K562 (cell line): ENCODE measurements around the gene TSPOAP1. TPM values are rescaled to one million over a fixed set of nuclear protein-coding genes. Genes with fewer than 3 reads are reported as not detected.

Experiments
- ARHGAP35 ChIP-seq: fragments of 450-650 bp; IDR thresholded peaks from 2 replicates; pipeline ENCODE4 v1.6.1; 2018; ENCODE audit not compliant: partially characterized antibody
- CHD1 ChIP-seq: fragments of 200-600 bp; sonication (generic); IDR thresholded peaks from one replicate; pipeline ENCODE4 v1.6.1; 2012; ENCODE audit warnings: mild to moderate bottlenecking, moderate library complexity, low read length, inconsistent platforms
- ETS2 ChIP-seq: IDR thresholded peaks from 2 replicates; pipeline ENCODE4 v1.6.1; 2016; ENCODE audit warnings: borderline replicate concordance, missing genetic modification characterization, mild to moderate bottlenecking, moderate library complexity, missing compliant biosample characterization; ENCODE audit not compliant: poor library complexity, severe bottlenecking
- HEY1 ChIP-seq: fragments of 250-450 bp; sonication (Bioruptor Pico); IDR thresholded peaks from 2 replicates; pipeline ENCODE4 v1.5.0; 2020; ENCODE audit warnings: mild to moderate bottlenecking, moderate library complexity, borderline replicate concordance
- HLTF ChIP-seq: fragments of 450-650 bp; IDR thresholded peaks from 2 replicates; pipeline ENCODE4 v1.6.1; 2016
- HSF4 ChIP-seq: fragments of 250-450 bp; sonication (Bioruptor Pico); IDR thresholded peaks from 2 replicates; pipeline ENCODE4 v2.1.2; 2022; ENCODE audit warnings: mild to moderate bottlenecking, moderate library complexity, borderline replicate concordance
- JUN ChIP-seq, 2 experiments: sonication (generic) in 1 of 2; formaldehyde crosslinking in 1 of 2; IDR thresholded peaks; 2 replicates each; pipeline versions ENCODE4 v1.6.1 to v1.8.0; 2012 to 2022; ENCODE audit warnings: borderline replicate concordance in 2 of 2, mild to moderate bottlenecking in 2 of 2, improper control_type of control experiment in 1 of 2, low read depth in 1 of 2, low read length in 1 of 2, missing genetic modification reagents in 1 of 2
- KAT2B ChIP-seq: IDR thresholded peaks from one replicate; pipeline ENCODE4 v1.6.1; 2012; ENCODE audit warnings: low read depth, mild to moderate bottlenecking, control low read depth, inconsistent platforms, low read length, moderate library complexity
- MEF2A ChIP-seq: IDR thresholded peaks from 2 replicates; pipeline ENCODE4 v1.6.1; 2011; ENCODE audit warnings: low read depth, mild to moderate bottlenecking, low read length, moderate library complexity; ENCODE audit not compliant: control insufficient read depth
- NFIX ChIP-seq: fragments of 250-450 bp; sonication (Bioruptor Pico); IDR thresholded peaks from 2 replicates; pipeline ENCODE4 v1.4.0; 2020; ENCODE audit warnings: low read depth, mild to moderate bottlenecking, moderate library complexity
- NRF1 ChIP-seq, 2 experiments: fragments of 450-650 bp; IDR thresholded peaks in 1 of 2; conservative IDR thresholded peaks in 1 of 2; 2 replicates each; pipeline ENCODE4 v1.6.1; 2014; ENCODE audit warnings: mild to moderate bottlenecking in 2 of 2
- RNF219 ChIP-seq: fragments of 250-450 bp; sonication (Bioruptor Pico); IDR thresholded peaks from 2 replicates; pipeline ENCODE4 v1.5.0; 2022; ENCODE audit warnings: mild to moderate bottlenecking
- SREBF2 ChIP-seq: sonication (generic); formaldehyde crosslinking; IDR thresholded peaks from 2 replicates; pipeline ENCODE4 v1.4.0; 2020; ENCODE audit warnings: mild to moderate bottlenecking, missing genetic modification reagents
- ZBTB17 ChIP-seq: fragments of 450-650 bp; formaldehyde crosslinking; IDR thresholded peaks from 2 replicates; pipeline ENCODE4 v1.4.0; 2020; ENCODE audit warnings: mild to moderate bottlenecking
- polyA plus RNA-seq, 8 experiments: library from polyadenylated mRNA; depleted of rRNA in 4 of 8; stranded (reverse) in 5 of 8; unstranded in 3 of 8; fragments of >200 nt; fragmentation: Nextera tagmentation in 2 of 8; fragmentation: Illumina TruSeq in 1 of 8; extraction: Ambion mirVana in 2 of 8; extraction: Trizol in 1 of 8; gene quantifications; 2 replicates each; pipeline versions ENCODE4 v1.2.1 to v1.2.3, GENCODE V29; 2011 to 2014; ENCODE audit warnings: inconsistent platforms in 1 of 8, missing spikeins in 1 of 8
- total RNA-seq, 7 experiments: library from RNA; depleted of rRNA in 6 of 7; stranded (reverse); fragments of >200 nt in 6 of 7; fragmentation: Illumina TruSeq in 2 of 7; extraction: Trizol in 2 of 7; gene quantifications; 2 replicates each; pipeline versions ENCODE4 v1.2.1 to v1.2.3, GENCODE V29; 2011 to 2021; ENCODE audit warnings: low replicate concordance in 1 of 7
- TF ChIP-seq, protein P1 (sequence below): fragments of 250-450 bp; sonication (Bioruptor Pico); IDR thresholded peaks from 2 replicates; pipeline ENCODE4 v1.4.0; 2020; ENCODE audit warnings: mild to moderate bottlenecking, moderate library complexity, borderline replicate concordance
- TF ChIP-seq, protein P2 (sequence below): sonication (generic); formaldehyde crosslinking; IDR thresholded peaks from 2 replicates; pipeline ENCODE4 v1.8.1; 2022; ENCODE audit warnings: missing genetic modification reagents

TSPOAP1 gene
- total and polyA plus RNA-seq, 9 of the 15 experiments (the other 6 are each of a cell fraction or from before 2014, with no cell fraction given): 0.87 to 3.9 (median 1.8) TPM; not detected in 2

DNA sequence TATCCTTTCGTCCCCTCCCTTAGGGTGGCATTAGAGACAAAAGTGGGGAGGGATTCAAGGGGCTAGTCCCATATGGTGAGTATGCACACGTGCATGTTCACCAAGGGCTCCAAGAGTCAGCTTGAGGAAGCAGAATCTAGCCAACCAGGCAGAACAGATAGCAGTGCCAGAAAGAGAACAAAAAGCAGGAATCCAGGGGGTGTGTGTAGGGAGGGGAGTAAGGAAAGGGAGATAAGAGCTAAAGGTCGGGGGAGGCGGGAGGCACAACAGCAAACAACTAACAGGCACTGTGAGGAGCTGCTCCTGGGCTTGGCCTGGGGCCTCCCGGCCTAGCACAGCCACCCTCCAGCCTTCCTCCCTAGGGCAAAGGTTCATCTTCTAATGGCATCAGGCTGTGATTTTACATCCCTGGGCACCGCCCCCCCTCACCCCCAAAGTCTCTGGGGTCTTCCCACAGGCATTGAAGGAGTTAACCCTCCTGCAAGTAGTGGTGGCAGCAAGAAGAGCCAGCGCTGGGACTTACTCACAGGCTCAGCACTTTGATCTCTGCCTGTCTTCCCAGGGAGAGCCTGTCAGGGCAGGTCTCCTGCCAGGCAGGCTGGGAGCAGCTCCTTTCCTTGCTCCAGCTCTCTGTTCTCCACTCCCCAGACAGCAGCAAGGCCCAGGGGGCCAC is 35.8 kb upstream of the TSPOAP1 start (continued):
- TF ChIP-seq, protein P1, sequence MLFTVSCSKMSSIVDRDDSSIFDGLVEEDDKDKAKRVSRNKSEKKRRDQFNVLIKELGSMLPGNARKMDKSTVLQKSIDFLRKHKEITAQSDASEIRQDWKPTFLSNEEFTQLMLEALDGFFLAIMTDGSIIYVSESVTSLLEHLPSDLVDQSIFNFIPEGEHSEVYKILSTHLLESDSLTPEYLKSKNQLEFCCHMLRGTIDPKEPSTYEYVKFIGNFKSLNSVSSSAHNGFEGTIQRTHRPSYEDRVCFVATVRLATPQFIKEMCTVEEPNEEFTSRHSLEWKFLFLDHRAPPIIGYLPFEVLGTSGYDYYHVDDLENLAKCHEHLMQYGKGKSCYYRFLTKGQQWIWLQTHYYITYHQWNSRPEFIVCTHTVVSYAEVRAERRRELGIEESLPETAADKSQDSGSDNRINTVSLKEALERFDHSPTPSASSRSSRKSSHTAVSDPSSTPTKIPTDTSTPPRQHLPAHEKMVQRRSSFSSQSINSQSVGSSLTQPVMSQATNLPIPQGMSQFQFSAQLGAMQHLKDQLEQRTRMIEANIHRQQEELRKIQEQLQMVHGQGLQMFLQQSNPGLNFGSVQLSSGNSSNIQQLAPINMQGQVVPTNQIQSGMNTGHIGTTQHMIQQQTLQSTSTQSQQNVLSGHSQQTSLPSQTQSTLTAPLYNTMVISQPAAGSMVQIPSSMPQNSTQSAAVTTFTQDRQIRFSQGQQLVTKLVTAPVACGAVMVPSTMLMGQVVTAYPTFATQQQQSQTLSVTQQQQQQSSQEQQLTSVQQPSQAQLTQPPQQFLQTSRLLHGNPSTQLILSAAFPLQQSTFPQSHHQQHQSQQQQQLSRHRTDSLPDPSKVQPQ: no peak
- TF ChIP-seq, protein P2, sequence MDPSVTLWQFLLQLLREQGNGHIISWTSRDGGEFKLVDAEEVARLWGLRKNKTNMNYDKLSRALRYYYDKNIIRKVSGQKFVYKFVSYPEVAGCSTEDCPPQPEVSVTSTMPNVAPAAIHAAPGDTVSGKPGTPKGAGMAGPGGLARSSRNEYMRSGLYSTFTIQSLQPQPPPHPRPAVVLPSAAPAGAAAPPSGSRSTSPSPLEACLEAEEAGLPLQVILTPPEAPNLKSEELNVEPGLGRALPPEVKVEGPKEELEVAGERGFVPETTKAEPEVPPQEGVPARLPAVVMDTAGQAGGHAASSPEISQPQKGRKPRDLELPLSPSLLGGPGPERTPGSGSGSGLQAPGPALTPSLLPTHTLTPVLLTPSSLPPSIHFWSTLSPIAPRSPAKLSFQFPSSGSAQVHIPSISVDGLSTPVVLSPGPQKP: no peak
- TF ChIP-seq NFIX (CRISPR knock-in tag) (no peak), KAT2B (no peak), RNF219 (no peak), ZBTB17 (CRISPR knock-in tag) (no peak), NRF1 (conservative IDR thresholded peaks at IDR 0.05 in 1 of 2, IDR thresholded peaks at IDR 0.05 in 1 of 2) (peak; percentile 13 to 26; a peak in 1 of 4 replicates), HSF4 (no peak), MEF2A (no peak), CHD1 (no peak), HEY1 (CRISPR knock-in tag) (no peak), ETS2 (tag) (no peak), JUN (IDR thresholded peaks at IDR 0.05; ENCODE audit: borderline replicate concordance, low read depth, low read length) (no peak), JUN (CRISPR knock-in tag; IDR thresholded peaks at IDR 0.05; ENCODE audit: borderline replicate concordance) (no peak), ARHGAP35 (no peak), HLTF (peak; percentile 89), SREBF2 (CRISPR knock-in tag) (no peak)
